GM20000 (cell line): ENCODE measurements around the gene ACKR3.

Source experiments
- DNase-seq: peaks from one replicate; pipeline ENCODE4 v3.0.0; 2012; ENCODE audit warnings: low spot score
- CTCF ChIP-seq: IDR thresholded peaks from 2 replicates; pipeline ENCODE4 v1.5.1; 2012; ENCODE audit warnings: mild to moderate bottlenecking, control low read depth; ENCODE audit errors: extremely low read depth, missing control alignments

The ACKR3 gene

GRCh38 chr2:236579048-236579745 is 9.6 kb downstream of the ACKR3 start:
- no peak for TF ChIP-seq CTCF
- DNase-seq: no peak

GRCh38 chr2:236579746-236580315 is 10.2 kb downstream of the ACKR3 start:
- TF ChIP-seq CTCF: no peak
- no peak for DNase-seq

- DNase-seq: no peak
- no peak for TF ChIP-seq CTCF
These were observed 11.2 kb downstream of the ACKR3 start for GRCh38 chr2:236580746-236581355.

GRCh38 chr2:236581546-236581945 is 11.9 kb downstream of the ACKR3 start:
- no peak for DNase-seq
- TF ChIP-seq CTCF: no peak

GRCh38 chr2:236582968-236583367 is 13.3 kb downstream of the ACKR3 start:
- no peak for DNase-seq
- TF ChIP-seq CTCF: no peak

GRCh38 chr2:236583621-236584203 is 14.1 kb downstream of the ACKR3 start:
- no peak for TF ChIP-seq CTCF
- DNase-seq: no peak

GRCh38 chr2:236584521-236585384 is 15.1 kb downstream of the ACKR3 start:
- TF ChIP-seq CTCF: no peak
- DNase-seq: no peak
